HG02610 (cell line): ENCODE results near the gene TP53I13.
"Not testable (repeated sequence)": the region's sequence is repeated elsewhere in the genome, so short reads cannot be mapped to it uniquely, and the experiment has no call there.

Source experiments
- ATAC-seq: cut with Tn5 transposase; IDR thresholded peaks from one replicate; pipeline ENCODE4 v1.9.1; 2021; ENCODE audit warnings: mild to moderate bottlenecking, moderate library complexity; ENCODE audit not compliant: unreplicated experiment

TP53I13 gene

GRCh38 chr17:29568331-29569244 lies at the start of gene TP53I13:
Gene TP53I13 (plus strand): TSS chr17:29568701. CDS start chr17:29568759, 58 bp downstream.
- peak; percentile 41 for ATAC-seq

- ATAC-seq, result no peak
Measured at GRCh38 chr17:29524692-29525091, 43.8 kb upstream of the TP53I13 start.

- no peak for ATAC-seq
Measured at GRCh38 chr17:29526322-29526721, 42.2 kb upstream of the TP53I13 start.

GRCh38 chr17:29533976-29534375 lies 34.5 kb upstream of the TP53I13 start:
- no peak for ATAC-seq

- ATAC-seq, result no peak
Measured at GRCh38 chr17:29544066-29544465, 24.4 kb upstream of the TP53I13 start.

GRCh38 chr17:29546085-29546484 lies 22.4 kb upstream of the TP53I13 start:
- no peak for ATAC-seq

DNA sequence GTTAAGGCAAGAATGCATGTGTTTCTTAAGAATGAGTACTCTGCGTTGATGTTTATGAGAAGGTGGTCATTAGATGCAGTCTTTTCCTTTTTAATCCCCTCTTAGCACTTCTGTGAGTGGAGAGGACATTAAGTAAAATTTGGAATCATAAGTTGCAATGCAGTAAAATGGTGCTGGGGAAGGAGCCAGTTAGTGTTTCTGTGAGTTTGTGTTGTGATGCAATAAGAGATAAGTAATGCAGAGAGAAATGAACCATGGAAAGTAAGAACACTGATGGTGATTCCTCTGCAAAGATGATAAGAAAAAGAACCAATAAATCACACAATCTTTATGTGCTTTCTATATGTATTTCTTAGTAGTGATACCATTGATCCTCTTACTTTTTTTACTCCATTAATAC lies 21.7 kb upstream of the TP53I13 start:
- ATAC-seq, result no peak

- no peak for ATAC-seq
Measured at GRCh38 chr17:29549177-29549923, 19.2 kb upstream of the TP53I13 start.

DNA sequence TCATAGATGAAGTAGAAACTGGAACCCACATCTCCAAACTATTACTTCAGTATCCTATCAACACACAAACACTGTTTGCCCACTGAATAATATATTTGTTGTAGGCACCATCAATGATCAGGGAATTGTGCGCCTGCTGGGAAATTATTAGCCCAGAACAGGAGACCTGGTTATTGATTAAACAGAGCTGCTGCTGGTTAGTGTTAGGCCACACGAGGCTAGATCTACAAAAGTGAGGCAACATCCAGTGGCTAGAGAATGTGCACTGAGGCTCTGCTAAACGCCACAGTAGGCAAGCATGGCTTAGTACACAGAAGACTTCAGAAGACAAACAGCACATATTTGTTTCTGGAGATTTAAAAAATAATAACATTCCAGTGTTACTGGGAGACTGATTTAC lies 12.7 kb upstream of the TP53I13 start:
- no peak for ATAC-seq

GRCh38 chr17:29557085-29557738 lies 11.3 kb upstream of the TP53I13 start:
- ATAC-seq, result no peak

- ATAC-seq, result no peak
Measured at GRCh38 chr17:29557739-29558116, 10.8 kb upstream of the TP53I13 start.

GRCh38 chr17:29558139-29558538 lies 10.4 kb upstream of the TP53I13 start:
- not testable (repeated sequence) for ATAC-seq

- ATAC-seq, result no peak
Measured at GRCh38 chr17:29559640-29560039, 8.9 kb upstream of the TP53I13 start.

DNA sequence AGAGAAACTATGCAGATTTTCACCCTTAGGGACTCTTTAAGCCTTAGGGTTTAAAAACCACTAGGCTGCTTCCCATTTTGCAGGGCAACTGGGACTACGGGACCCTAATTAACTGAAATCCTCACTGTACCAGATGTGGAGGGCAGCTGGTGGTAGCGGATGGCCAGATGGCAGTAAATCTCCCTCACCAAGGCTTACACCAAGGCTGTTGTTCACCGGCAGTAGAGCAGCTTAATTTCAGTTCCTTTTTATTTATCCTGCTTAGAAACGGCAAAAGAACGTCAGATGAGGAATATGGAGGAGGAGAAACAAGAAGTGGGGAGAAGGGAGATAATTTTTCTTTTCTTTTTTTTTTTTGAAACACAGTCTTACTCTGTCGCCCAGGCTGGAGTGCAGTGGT lies 8.2 kb upstream of the TP53I13 start:
- ATAC-seq, result no peak

DNA sequence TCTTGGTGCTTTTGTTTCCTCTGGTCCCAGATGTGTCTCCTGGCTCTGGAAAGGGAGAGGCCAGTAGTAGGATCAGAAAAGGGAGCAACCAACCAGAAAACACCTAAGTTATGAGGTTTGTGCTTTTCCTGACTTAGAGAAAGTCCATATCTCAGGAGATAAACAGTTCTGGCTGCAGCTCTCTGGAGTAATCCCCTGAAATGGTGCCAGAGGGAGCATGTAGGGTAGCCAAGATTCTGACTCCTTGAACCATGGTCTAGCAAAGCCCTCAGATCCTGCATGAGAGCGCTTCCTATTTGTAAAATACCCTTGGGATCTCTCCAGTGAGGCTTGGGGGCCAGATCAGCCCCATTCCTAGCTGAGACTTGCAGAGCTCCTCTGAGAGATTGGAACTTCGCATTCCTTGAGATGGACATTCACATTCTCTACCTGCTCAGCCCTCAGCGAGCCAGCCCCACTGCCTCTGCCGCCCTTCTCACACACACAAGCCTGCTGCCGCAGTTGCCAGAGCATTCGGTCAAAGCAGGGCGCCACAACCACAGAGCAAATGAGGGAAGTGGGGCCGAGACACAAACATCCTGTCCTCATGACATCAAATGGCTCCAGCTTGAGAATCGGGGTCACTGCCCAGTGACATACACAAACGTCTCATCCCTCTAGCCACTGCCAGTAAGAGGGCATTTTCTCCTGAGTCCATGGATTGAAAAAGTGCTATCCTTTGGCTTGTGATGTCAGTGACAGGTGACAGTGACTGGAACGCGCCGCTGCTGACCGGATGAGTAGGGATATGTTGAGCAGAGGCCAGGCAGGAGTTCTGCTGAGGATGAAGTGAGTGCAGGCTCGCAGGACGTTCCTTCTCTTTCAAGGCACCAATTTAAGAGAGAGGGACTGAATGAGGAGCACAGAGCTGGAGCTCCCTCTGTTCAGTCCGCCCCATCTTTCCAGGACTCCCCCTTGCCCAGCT lies 6.7 kb upstream of the TP53I13 start:
- no peak for ATAC-seq

DNA sequence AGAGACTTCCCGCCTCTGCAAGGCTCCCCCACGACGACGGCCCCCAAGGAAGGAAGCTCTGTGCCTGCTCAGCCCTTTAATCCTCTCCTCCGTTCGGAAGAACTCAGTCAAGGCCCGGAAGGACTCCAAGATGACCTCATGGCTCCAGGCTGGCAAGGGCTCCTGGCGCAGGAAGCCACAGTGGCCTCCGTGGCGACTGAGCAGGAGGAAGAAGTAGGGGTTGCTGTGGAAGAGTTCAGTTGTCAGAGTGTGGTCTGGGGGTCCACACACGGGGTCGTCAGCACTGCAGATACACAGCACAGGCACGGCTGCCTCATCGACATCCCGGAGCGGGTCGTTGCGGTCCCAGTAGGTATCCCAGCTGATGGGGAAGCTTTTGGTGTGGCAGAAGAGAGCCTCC lies 5.9 kb upstream of the TP53I13 start:
- ATAC-seq, result no peak

DNA sequence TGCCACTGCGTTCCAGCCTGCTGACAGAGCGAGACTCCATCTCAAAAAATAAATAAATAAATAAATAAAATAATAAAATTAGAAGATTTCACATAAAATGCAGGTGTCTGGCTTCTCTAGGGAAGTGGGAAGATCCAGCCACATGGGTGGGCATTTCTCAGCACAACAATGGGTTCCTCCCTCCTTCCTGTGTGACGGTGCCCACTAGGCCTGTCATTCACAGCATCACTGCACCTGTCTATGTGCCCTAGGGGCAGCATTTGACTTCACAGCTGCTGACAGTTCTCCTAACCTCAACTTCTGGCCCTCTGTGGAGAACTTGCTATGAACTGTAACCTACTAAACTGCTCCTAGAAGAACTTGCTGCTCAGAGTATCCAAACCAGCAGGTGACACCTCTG lies 4.7 kb upstream of the TP53I13 start:
- no peak for ATAC-seq

DNA sequence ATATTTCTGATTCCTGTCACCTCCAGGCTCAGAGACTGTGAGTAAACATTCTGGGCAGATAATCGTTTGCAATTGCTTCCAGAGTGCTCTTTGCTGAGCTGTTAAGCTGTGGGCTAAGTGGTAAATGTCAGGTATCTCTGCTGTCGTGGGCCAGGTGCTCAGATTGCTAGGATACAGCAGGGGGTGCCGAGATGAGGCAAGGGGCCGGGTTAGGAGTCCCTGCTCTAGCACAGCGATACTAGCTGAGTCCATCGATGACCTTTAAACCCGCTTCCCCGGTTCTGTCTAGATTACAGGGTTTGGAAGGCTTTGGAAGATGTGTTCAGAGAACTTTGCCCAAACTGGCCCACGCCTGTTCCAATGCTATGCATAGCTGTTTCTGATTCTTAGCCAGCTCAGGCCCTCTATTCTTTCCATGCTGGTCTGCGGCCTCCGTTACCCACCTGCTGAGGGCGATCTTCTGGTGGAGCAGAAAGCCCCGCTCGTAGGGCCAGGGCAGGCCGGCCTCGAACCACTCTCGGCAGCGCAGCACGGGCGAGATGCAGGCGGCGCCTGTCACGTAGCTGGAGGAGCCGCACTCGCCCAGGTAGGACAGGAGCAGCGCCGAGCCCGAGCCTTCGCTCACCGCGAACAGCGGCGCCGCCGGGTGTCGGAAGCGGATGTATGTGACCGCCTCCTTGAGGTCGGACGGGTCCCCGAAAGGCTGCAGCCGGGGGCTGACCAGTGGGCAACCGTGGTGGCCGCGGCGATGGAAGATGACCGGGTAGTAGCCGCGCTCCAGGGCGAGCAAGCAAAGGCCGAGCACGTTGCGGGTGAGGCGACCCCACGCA lies 2.6 kb upstream of the TP53I13 start:
- ATAC-seq, result no peak

DNA sequence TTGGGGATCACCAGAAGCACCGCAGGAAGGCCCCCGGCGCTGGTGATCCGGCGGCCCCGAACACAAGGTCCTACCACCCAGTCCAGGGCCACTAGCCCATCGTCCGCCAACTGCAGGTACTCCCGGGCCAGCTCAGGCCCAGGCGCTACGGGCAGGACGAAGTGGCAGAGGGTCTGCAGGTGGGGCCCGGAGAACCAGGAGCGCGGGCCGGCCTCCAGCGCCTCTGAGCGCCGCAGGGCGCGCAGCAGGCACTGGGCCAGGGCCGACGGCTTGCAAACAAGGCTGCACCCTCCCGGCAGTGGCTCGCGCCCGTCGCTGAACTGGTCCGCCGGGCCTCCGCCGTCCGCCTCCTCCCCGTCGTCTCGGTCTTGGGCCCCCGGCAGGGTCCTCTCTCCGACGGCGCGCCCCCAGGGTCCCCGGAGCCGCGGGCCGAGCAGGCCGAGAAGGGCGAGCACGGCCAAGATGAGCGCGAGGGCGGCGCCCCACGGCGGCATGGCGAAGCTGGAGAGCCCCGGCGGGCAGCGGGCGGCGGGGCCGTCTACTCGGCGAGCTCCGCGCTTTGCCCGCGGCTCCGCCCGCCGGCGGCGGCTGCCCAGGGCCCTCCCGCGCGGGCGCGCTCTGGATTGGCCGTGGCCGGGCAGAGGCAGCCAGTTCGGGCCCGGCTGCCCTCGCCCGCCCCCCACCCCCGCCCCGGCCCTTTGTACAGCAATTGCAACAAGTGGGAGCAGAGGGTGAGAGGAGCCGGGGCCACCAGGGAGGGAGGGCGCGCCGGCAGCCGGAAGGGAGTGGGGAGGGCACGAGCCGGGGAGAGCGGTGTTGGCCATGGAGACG lies 1.8 kb upstream of the TP53I13 start, which contains the start of gene ABHD15:
TSS of gene ABHD15 (minus strand) at position 565 of the 831 bp plus-strand sequence. CDS start at position 494, 71 bp downstream.
- no peak for ATAC-seq
